ENCODE data around the gene ARHGAP24. TPM values are rescaled to one million over a fixed set of nuclear protein-coding genes. Genes with fewer than 3 reads are reported as not detected.

Gene ARHGAP24
- total and polyA plus RNA-seq, 2 experiments from 2014 or later = 0.21 to 0.36 TPM

- Histone ChIP-seq H4K20me1 (replicated peaks; ENCODE audit: insufficient read depth) (no peaks in the 10 kb centered on the region), H2AFZ (no peak overlapping the region), H3K4me3 (no peak overlapping the region), H3K27me3 (ENCODE audit: insufficient read depth) (no peaks in the 10 kb centered on the region), H3F3A (replicated peaks; ENCODE audit: low read depth) (no peaks in the 10 kb centered on the region), H3K27ac (ENCODE audit: low read depth) (no peak overlapping the region), H3K36me3 (ENCODE audit: insufficient read depth) (no peaks in the 10 kb centered on the region), H3K9me2 (ENCODE audit: insufficient read depth) (no peaks in the 10 kb centered on the region), H3K4me2 (no peak overlapping the region), H3K79me2 (replicated peaks; ENCODE audit: insufficient read depth) (no peaks in the 10 kb centered on the region), H3K4me1 (ENCODE audit: insufficient read depth) (peaks cover 19% of the 10 kb centered on the region)
- ATAC-seq (no peak), DNase-seq (ENCODE audit: low spot score) (no peak)
- H3K4me1 Mint-ChIP-seq = peaks cover 19% of the 10 kb centered on the region
- TF ChIP-seq ETS1 (IDR thresholded peaks at IDR 0.05) (no peak), JUNB (IDR thresholded peaks at IDR 0.05; ENCODE audit: unreplicated experiment) (no peak), EZH2phosphoT487 (IDR thresholded peaks at IDR 0.05; ENCODE audit: unreplicated experiment) (no peak), ZNF114 (CRISPR knock-in tag; IDR thresholded peaks at IDR 0.05) (no peak), REST (IDR thresholded peaks at IDR 0.05; ENCODE audit: unreplicated experiment) (no peak), EZH2 (IDR thresholded peaks at IDR 0.05; ENCODE audit: low read depth, unreplicated experiment) (no peak), ZNF462 (CRISPR knock-in tag; IDR thresholded peaks at IDR 0.05) (no peak), CTCF (conservative IDR thresholded peaks at IDR 0.05; ENCODE audit: low read depth in 2 of 2) (no peak), STAT1 (IDR thresholded peaks at IDR 0.05; ENCODE audit: unreplicated experiment) (no peak), NANOG (IDR thresholded peaks at IDR 0.05; ENCODE audit: borderline replicate concordance) (no peak), ZNF331 (CRISPR knock-in tag; IDR thresholded peaks at IDR 0.05; ENCODE audit: low read depth) (no peak), POLR2AphosphoS5 (IDR thresholded peaks at IDR 0.05; ENCODE audit: low read depth) (no peak), CREB1 (CRISPR knock-in tag; IDR thresholded peaks at IDR 0.05; ENCODE audit: low read depth) (no peak)
- H3K27ac Mint-ChIP-seq = no peak overlapping the region
- H3K36me3 Mint-ChIP-seq (ENCODE audit: low read depth) = no peaks in the 10 kb centered on the region
- H3K27me3 Mint-ChIP-seq (ENCODE audit: insufficient read depth, low read depth, poor library complexity) = peaks cover 3% of the 10 kb centered on the region
- H3K4me3 Mint-ChIP-seq = no peak overlapping the region
- H3K9me3 Mint-ChIP-seq = no peaks in the 10 kb centered on the region
Measured at GRCh38 chr4:86019362-86019761, 544.4 kb downstream of the ARHGAP24 start.
